Measurements from ENCODE around the gene CARMIL1.
"Not testable (repeated sequence)": the region's sequence is repeated elsewhere in the genome, so short reads cannot be mapped to it uniquely, and the experiment has no call there.

CARMIL1 gene

DNA sequence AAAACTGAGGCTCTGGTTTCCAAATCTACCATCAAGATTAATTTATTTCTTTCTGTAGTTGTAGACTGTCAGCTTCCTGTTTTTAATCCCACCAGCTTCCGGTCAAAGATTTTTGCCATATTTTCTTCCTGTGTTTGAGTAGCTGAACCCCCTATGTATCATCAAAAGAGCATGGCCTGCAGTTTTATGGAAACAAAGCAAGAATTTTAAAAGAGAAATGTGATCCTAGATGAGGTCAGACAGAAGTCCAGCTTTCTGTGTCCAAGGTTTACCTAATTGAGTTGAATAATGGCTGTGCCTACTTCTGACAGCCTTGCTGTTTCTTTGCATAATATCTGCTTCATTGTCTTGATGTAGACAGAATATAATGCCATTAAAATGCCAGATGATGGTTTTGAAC lies 163.7 kb downstream of the CARMIL1 start:
- in situ Hi-C loops (cut with HindIII; ENCODE audit: low pct_unique_long_range_greater_than_20kb, low sequenced_read_pairs) = no loop called here
- no peak for DNase-seq (ENCODE audit: low read depth in 1 of 2, low spot score in 1 of 2)
- TF ChIP-seq JUND (IDR thresholded peaks at IDR 0.05; ENCODE audit: low read depth) = no peak

DNA sequence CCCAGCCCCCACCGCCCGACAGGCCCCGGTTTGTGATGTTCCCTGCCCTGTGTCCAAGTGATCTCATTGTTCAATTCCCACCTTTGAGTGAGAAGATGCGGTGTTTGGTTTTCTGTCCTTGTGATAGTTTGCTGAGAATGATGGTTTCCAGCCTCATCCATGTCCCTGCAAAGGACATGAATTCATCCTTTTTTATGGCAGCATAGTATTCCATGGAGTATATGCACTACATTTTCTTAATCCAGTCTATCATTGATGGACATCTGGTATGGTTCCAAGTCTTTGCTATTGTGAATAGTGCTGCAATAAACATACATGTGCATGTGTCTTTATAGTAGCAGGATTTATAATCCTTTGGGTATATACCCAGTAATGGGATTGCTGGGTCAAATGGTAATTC lies 165.3 kb downstream of the CARMIL1 start:
- in situ Hi-C loops (cut with HindIII; ENCODE audit: low pct_unique_long_range_greater_than_20kb, low sequenced_read_pairs) = not testable (repeated sequence)

DNA sequence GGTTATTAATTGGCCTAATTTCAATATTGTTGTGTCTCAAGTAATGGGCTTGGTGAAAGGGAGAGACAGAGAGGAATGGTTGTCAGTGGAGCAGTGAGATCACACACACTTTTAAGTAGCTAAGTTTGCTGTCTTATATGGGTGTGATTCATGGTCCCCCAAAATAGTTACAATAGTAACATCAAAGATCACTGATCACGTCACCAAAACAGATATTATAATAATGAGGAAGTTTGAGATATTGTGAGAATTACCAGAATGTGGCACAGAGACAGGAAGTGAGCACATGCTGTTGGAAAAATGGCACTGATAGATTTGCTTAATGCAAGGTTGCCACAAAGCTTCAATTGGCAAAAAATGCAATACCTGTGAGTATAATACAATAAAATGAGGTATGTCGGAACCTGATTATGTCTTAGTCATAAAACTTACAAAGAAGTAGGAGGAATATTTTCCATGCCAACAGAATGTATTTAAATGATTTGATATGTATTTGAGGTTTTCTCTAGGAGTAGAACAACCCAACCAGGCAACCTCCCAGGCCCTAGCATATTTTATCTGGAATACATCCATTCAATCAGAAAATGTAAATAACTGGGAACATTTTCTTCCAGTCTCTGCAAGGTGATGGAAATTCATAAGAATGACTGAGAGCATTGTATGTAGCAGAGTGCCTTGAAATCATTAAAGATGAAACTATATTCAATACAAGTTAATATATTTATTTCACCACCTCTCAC lies 167.8 kb downstream of the CARMIL1 start:
- in situ Hi-C loops (cut with HindIII; ENCODE audit: low pct_unique_long_range_greater_than_20kb, low sequenced_read_pairs) = no loop called here
- no peak for DNase-seq (ENCODE audit: low read depth in 1 of 2, low spot score in 1 of 2)
- no peak for TF ChIP-seq JUND (IDR thresholded peaks at IDR 0.05; ENCODE audit: low read depth)

More for the DNA sequence above, 165.3 kb downstream of the CARMIL1 start:
- DNase-seq (ENCODE audit: low read depth in 1 of 2, low spot score in 1 of 2) = not testable (repeated sequence)

DNA sequence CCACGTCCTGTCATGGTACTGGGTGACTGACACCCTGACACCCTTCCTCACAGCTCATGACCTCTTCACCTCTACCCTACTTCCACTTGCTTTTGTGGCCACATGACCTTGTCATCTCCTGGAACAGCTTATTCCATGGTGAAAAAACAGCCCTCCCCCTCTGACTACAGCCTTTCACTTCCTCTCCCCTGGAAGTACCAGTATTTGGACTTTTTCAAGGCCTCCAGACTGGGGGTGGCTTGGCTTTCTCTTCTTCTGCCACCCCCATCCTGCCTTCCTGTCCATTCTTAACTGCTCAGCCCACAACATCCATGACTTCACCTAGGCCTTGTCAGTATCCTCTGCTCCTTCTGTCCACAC lies 168.4 kb downstream of the CARMIL1 start:
- in situ Hi-C loops (cut with HindIII; ENCODE audit: low pct_unique_long_range_greater_than_20kb, low sequenced_read_pairs) = no loop called here
- no peak for DNase-seq (ENCODE audit: low read depth in 1 of 2, low spot score in 1 of 2)
- no peak for TF ChIP-seq JUND (IDR thresholded peaks at IDR 0.05; ENCODE audit: low read depth)

DNA sequence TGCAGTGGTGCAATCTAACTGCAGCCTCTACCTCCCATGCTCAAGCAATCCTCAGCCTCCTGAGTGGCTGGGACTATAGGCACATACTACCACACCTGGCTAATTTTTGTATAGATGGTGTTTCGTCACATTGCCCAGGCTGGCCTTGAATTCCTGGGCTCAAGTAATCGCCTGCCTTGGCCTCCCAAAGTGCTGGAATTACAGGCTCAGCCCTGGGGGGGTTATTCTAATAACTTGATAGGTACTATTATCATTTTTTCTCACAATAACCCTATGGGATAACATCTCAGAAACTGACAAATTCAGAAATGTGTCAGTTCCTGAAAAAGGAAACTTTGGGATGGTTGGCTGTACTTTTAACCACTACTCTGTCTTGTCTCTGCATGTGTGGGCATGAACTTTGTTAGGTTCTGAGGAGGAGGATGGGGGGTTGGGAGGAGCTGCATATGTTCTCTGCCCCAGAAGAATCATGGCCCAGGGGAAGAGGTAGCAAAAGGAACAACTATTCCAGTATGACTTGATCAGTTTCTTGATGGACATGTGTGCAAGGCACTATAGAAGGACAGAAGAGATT lies 169.9 kb downstream of the CARMIL1 start:
- no peak for TF ChIP-seq JUND (IDR thresholded peaks at IDR 0.05; ENCODE audit: low read depth)
- DNase-seq (ENCODE audit: low read depth in 1 of 2, low spot score in 1 of 2) = no peak
- in situ Hi-C loops (cut with HindIII; ENCODE audit: low pct_unique_long_range_greater_than_20kb, low sequenced_read_pairs) = no loop called here

DNA sequence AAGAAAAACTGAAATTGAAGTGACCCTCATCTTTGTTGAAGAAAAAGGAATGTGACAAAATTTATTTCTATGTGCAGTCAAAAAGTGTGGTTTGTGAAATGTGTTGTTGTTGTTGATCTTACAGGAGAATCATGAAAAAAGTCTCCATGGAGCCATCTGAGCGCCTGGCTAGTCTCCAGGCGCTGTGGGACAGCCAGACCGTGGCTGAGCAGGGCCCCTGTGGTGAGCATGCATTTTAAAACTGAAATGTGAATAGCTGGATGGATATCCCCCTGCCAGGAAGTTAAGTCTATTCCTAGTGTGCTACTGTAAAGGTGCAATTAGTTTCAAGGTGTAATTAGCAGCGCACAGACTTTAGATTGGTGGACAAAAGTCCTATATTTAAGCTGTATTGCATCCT lies 170.6 kb downstream of the CARMIL1 start:
- in situ Hi-C loops (cut with HindIII; ENCODE audit: low pct_unique_long_range_greater_than_20kb, low sequenced_read_pairs) = no loop called here
- TF ChIP-seq JUND (IDR thresholded peaks at IDR 0.05; ENCODE audit: low read depth) = no peak
- no peak for DNase-seq (ENCODE audit: low read depth in 1 of 2, low spot score in 1 of 2)

DNA sequence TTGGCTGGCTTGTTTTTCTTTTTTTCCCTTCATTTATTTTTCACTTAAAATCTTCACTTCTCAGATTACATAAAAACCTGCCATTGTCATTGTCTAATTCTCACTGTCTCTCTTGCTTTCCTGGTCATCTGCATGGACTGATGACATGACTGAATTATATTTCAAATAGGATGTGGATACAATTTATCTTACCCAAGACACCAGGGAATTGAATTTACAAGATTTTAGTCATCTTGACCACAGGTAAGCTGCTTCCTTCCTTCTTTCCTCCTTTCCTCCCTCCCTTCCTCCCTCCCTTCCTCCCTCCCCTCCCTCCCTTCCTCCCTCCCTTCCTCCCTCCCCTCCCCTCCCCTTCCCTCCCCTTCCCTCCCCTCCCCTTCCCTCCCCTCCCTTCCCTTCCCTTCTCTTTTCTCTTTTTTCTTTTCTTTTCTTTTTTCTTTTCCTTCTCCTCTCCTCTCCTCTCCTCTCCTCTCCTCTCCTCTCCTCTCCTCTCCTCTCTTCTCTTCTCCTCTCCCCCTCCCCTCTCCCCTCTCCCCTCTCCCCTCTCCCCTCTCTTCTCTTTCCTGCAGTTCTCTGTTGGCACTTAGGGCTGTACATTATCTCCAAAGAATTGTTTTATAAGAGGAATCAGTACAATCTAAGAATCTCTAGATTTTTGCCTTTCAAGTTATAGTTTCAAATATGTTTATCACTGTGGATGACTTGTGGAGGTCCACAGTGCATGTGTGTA lies 171.5 kb downstream of the CARMIL1 start:
- in situ Hi-C loops (cut with HindIII; ENCODE audit: low pct_unique_long_range_greater_than_20kb, low sequenced_read_pairs) = no loop called here
- TF ChIP-seq JUND (IDR thresholded peaks at IDR 0.05; ENCODE audit: low read depth) = no peak
- no peak for DNase-seq (ENCODE audit: low read depth in 1 of 2, low spot score in 1 of 2)

DNA sequence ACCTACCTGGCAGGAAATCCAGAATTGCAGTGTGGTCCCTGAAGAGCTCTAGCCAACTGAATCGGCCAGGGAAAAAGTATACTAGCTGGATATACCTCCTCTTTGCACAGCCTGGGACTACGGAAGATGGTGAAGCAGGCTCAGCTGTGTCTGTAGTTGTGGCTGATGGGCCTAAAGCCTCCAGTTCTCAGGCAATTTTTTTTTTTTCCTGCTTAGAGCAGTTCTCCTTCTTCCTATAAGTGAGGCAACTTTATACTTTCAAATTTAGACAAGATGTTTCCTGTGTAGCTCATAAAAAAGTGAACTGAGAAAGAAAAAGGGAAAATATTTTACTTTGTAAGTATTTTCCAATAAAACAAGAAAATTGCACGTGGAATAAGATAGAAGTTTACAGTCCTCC lies 172.9 kb downstream of the CARMIL1 start:
- TF ChIP-seq JUND (IDR thresholded peaks at IDR 0.05; ENCODE audit: low read depth) = no peak
- in situ Hi-C loops (cut with HindIII; ENCODE audit: low pct_unique_long_range_greater_than_20kb, low sequenced_read_pairs) = no loop called here
- no peak for DNase-seq (ENCODE audit: low read depth in 1 of 2, low spot score in 1 of 2)

DNA sequence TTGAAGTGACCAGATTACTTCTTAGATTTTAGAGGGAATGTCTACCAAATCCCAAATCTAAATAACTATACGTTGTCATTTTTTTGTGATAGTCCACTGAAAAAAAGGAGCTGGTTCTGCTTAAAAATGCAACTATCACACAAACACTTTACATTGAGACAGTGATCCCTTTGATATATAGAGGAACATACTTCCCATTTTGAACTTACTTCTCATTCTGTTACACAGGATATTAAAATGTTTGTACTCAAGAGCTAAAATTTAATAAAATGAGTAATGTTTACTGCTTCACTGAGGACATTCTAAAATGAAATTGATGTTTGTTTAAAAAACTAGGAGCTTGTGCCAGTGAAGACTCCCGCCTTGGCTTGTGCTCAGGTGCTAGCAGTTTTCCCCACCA lies 174.1 kb downstream of the CARMIL1 start:
- TF ChIP-seq JUND (IDR thresholded peaks at IDR 0.05; ENCODE audit: low read depth) = no peak
- in situ Hi-C loops (cut with HindIII; ENCODE audit: low pct_unique_long_range_greater_than_20kb, low sequenced_read_pairs) = no loop called here
- DNase-seq (ENCODE audit: low read depth in 1 of 2, low spot score in 1 of 2) = no peak

DNA sequence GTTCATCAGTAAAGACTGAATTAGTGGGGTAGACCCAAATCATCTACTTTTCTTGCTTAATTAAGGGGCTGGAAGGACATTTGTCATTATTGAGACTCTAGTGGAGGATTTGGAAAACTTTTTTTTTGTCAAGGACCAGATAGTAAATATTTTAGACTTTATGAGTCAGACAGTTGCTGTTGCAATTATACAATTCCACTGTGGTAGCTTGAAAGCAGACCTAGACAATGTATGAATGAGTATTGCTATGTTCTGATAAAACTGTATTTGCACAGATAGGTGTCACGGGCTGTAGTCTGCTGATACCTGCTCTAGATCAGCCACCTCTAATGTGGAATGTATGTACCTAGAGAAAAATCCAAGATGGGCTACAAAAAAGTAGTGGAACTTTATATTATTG lies 175.0 kb downstream of the CARMIL1 start:
- in situ Hi-C loops (cut with HindIII; ENCODE audit: low pct_unique_long_range_greater_than_20kb, low sequenced_read_pairs) = no loop called here
- TF ChIP-seq JUND (IDR thresholded peaks at IDR 0.05; ENCODE audit: low read depth) = no peak
- no peak for DNase-seq (ENCODE audit: low read depth in 1 of 2, low spot score in 1 of 2)

DNA sequence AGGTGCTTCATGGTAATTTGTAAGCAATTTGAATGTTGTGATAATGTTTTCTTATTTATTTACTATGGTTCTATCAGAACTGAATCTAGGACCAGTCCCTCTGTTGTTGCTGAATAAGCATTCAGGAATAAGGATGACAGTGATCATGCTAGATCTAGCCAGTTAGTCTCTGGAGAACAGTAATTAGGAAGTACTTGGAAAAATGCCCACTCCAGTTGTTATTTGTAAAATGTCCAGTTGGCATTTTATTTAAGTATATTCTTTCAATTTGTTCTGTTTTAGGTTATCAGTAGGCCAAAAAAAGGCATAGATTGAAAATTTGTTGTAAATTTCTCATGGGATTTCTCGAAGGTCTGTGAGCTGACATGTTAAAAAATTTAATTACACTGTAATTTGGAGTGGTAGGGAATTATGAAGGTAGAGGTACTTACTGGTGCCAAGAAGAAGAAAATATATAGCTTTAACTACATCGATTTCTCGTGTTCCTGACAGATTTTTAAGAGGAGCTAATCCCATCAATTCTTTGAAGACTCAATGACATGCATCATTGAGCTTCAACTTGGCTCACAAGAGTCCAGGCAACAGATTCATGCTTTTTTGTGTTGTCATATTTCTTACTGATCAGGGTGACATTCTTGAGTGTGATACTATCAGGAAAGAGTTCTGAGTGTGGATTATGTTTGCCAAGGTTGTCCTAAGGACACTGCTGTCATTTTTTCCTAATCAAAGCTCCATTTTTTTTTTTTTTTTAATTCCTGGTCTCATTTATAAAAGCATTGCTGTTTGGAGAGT lies 177.3 kb downstream of the CARMIL1 start:
- DNase-seq (ENCODE audit: low read depth in 1 of 2, low spot score in 1 of 2) = no peak
- TF ChIP-seq JUND (IDR thresholded peaks at IDR 0.05; ENCODE audit: low read depth) = no peak
- in situ Hi-C loops (cut with HindIII; ENCODE audit: low pct_unique_long_range_greater_than_20kb, low sequenced_read_pairs) = no loop called here

DNA sequence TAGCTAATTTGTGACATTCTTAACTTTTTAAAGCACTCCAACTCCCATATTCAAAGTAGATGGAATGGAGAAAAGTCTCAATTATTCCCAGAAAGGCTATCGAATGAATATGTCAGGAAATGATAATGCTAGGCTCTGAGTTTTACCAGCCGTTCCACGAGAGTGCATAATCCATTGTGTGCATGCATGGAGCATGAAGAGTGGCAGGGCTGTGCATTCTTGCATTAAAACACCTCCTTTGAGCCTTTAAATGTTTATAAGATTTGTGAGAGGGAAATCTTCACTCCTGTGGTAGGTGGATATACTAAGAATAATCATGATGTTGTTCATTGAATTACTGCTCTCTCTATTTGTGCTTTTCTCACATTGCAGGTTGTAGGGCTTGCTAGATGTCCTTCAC lies 178.3 kb downstream of the CARMIL1 start:
- DNase-seq (ENCODE audit: low read depth in 1 of 2, low spot score in 1 of 2) = no peak
- in situ Hi-C loops (cut with HindIII; ENCODE audit: low pct_unique_long_range_greater_than_20kb, low sequenced_read_pairs) = no loop called here

DNA sequence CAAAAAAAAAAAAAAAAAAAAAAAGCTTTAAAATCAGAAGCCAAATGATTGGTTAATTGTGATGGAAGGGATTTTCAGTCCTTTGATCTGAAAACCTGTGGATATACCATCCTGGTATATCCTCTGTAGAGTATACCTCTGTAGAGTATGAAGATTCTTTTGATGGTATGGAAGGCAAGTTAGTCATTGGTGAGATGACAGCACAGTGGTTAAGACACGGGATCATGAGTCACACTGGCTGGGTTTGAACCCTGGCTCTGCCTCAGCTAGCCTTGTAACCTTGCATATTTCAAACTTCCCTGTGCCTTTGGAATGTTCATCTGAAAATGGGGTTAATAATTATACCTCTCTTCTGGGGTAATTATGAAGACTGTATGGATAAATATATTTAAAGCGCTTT lies 179.3 kb downstream of the CARMIL1 start:
- no peak for TF ChIP-seq JUND (IDR thresholded peaks at IDR 0.05; ENCODE audit: low read depth)
- no peak for DNase-seq (ENCODE audit: low read depth in 1 of 2, low spot score in 1 of 2)
- in situ Hi-C loops (cut with HindIII; ENCODE audit: low pct_unique_long_range_greater_than_20kb, low sequenced_read_pairs) = no loop called here

More for the DNA sequence above, 178.3 kb downstream of the CARMIL1 start:
- no peak for TF ChIP-seq JUND (IDR thresholded peaks at IDR 0.05; ENCODE audit: low read depth)
